ENCODE data around the gene NSL1. TPM values are rescaled to one million over a fixed set of nuclear protein-coding genes. Genes with fewer than 3 reads are reported as not detected.
A peak's percentile ranks its signal among the peaks of the same experiment; 100 is the strongest.

NSL1 gene
- total RNA-seq, 1 donor: 28.2 TPM

- Histone ChIP-seq H3K79me2 (ENCODE audit: insufficient read depth, low read length) (no peaks in the 10 kb centered on the region), H3K4me2 (ENCODE audit: insufficient read depth, low read length) (no peak overlapping the region), H3K4me3 (ENCODE audit: insufficient read depth, low read length) (no peak overlapping the region), H3K36me3 (ENCODE audit: insufficient read depth, low read length) (no peaks in the 10 kb centered on the region), H2AFZ (ENCODE audit: low read length) (no peak overlapping the region), H3K4me1 (ENCODE audit: insufficient read depth, low read length) (no peaks in the 10 kb centered on the region), H3K27ac (ENCODE audit: low read depth, low read length) (no peak overlapping the region), H3K27me3 (ENCODE audit: insufficient read depth, low read length) (peaks cover 3% of the 10 kb centered on the region), H3K9me3 (ENCODE audit: low read depth, low read length) (no peaks in the 10 kb centered on the region), H4K20me1 (ENCODE audit: insufficient read depth, low read length) (no peaks in the 10 kb centered on the region)
- no peak for TF ChIP-seq CTCF (IDR thresholded peaks at IDR 0.05; ENCODE audit: extremely low read depth, low read depth, low read length)
- no peak for DNase-seq (ENCODE audit: insufficient read length, low spot score, missing footprints)
Measured at GRCh38 chr1:212691561-212692071, 100.0 kb downstream of the NSL1 start.

GRCh38 chr1:212690816-212691403 lies 100.7 kb downstream of the NSL1 start:
- Histone ChIP-seq H3K4me3 (ENCODE audit: insufficient read depth, low read length) (no peak overlapping the region), H3K79me2 (ENCODE audit: insufficient read depth, low read length) (no peaks in the 10 kb centered on the region), H3K4me2 (ENCODE audit: insufficient read depth, low read length) (no peak overlapping the region), H3K27me3 (ENCODE audit: insufficient read depth, low read length) (no peaks in the 10 kb centered on the region), H3K36me3 (ENCODE audit: insufficient read depth, low read length) (no peaks in the 10 kb centered on the region), H4K20me1 (ENCODE audit: insufficient read depth, low read length) (no peaks in the 10 kb centered on the region), H3K4me1 (ENCODE audit: insufficient read depth, low read length) (no peaks in the 10 kb centered on the region), H3K9me3 (ENCODE audit: low read depth, low read length) (no peaks in the 10 kb centered on the region), H2AFZ (ENCODE audit: low read length) (no peak overlapping the region), H3K27ac (ENCODE audit: low read depth, low read length) (no peak overlapping the region)
- peak; percentile 59 for DNase-seq (ENCODE audit: insufficient read length, low spot score, missing footprints)
- TF ChIP-seq CTCF (IDR thresholded peaks at IDR 0.05; ENCODE audit: extremely low read depth, low read depth, low read length): no peak

GRCh38 chr1:212689758-212690529 lies 101.6 kb downstream of the NSL1 start:
- H4K20me1 ChIP-seq (ENCODE audit: insufficient read depth, low read length): no peaks in the 10 kb centered on the region
- H3K27me3 ChIP-seq (ENCODE audit: insufficient read depth, low read length): no peaks in the 10 kb centered on the region
- no peak overlapping the region for H3K27ac ChIP-seq (ENCODE audit: low read depth, low read length)
- no peaks in the 10 kb centered on the region for H3K9me3 ChIP-seq (ENCODE audit: low read depth, low read length)
- H3K36me3 ChIP-seq (ENCODE audit: insufficient read depth, low read length): no peaks in the 10 kb centered on the region
- TF ChIP-seq CTCF (IDR thresholded peaks at IDR 0.05; ENCODE audit: extremely low read depth, low read depth, low read length): no peak
- no peak overlapping the region for H3K4me3 ChIP-seq (ENCODE audit: insufficient read depth, low read length)
- no peak overlapping the region for H2AFZ ChIP-seq (ENCODE audit: low read length)
- no peak overlapping the region for H3K4me2 ChIP-seq (ENCODE audit: insufficient read depth, low read length)
- DNase-seq (ENCODE audit: insufficient read length, low spot score, missing footprints): no peak
- H3K79me2 ChIP-seq (ENCODE audit: insufficient read depth, low read length): no peaks in the 10 kb centered on the region
- H3K4me1 ChIP-seq (ENCODE audit: insufficient read depth, low read length): no peaks in the 10 kb centered on the region

DNA sequence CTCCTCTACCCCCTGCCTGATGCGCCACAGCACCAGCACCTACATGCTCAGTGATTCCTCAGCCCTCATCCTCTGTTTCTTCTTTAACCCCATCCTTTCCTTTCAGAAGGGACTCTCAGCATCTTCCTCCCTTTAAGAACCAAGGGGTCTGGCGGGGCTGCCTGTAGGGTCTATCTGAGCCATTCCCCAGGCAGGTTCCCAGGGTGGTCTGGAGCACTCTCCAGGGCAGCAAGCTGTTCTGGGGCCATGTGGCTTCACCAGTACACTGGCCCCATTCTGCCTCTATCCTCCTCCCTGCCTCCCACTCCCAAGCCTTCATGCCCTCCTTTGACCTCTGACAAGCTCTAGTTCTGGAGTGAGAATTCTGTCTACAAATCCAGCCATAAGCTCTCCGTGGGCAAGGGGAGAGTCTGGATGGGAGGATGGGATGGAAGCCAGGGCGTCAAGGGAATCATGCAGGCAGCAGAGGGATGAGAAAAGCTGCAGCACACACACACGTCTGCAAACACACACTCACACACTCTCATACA lies 102.3 kb downstream of the NSL1 start:
- no peak for DNase-seq (ENCODE audit: insufficient read length, low spot score, missing footprints)
- Histone ChIP-seq H4K20me1 (ENCODE audit: insufficient read depth, low read length) (no peaks in the 10 kb centered on the region), H3K79me2 (ENCODE audit: insufficient read depth, low read length) (no peaks in the 10 kb centered on the region), H3K4me1 (ENCODE audit: insufficient read depth, low read length) (no peaks in the 10 kb centered on the region), H2AFZ (ENCODE audit: low read length) (no peak overlapping the region), H3K27ac (ENCODE audit: low read depth, low read length) (no peak overlapping the region), H3K27me3 (ENCODE audit: insufficient read depth, low read length) (no peaks in the 10 kb centered on the region), H3K4me2 (ENCODE audit: insufficient read depth, low read length) (no peak overlapping the region), H3K9me3 (ENCODE audit: low read depth, low read length) (no peaks in the 10 kb centered on the region), H3K4me3 (ENCODE audit: insufficient read depth, low read length) (no peak overlapping the region), H3K36me3 (ENCODE audit: insufficient read depth, low read length) (no peaks in the 10 kb centered on the region)
- TF ChIP-seq CTCF (IDR thresholded peaks at IDR 0.05; ENCODE audit: extremely low read depth, low read depth, low read length): no peak

All from osteoblast (primary cell).